ENCODE data around the gene NEBL. TPM values are rescaled to one million over a fixed set of nuclear protein-coding genes. Genes with fewer than 3 reads are reported as not detected.

The NEBL gene
- total RNA-seq, 1 experiment from 2014 or later: 55.2 TPM

GRCh38 chr10:20765066-20765465 is 132.0 kb downstream of the NEBL start:
- H3K36me3 ChIP-seq (ENCODE audit: control insufficient read depth, insufficient read depth, low read length): no peaks in the 10 kb centered on the region
- no peak overlapping the region for H3K4me3 Mint-ChIP-seq (ENCODE audit: unreplicated experiment)
- no peaks in the 10 kb centered on the region for H3K4me1 ChIP-seq
- no peak for DNase-seq
- no peaks in the 10 kb centered on the region for H3K9me3 ChIP-seq
- no peak for TF ChIP-seq CTCF (IDR thresholded peaks at IDR 0.05; ENCODE audit: insufficient read depth in 1 of 2, low read depth in 1 of 2, low read length in 1 of 2, severe bottlenecking in 1 of 2, unreplicated experiment in 1 of 2)
- H3K27me3 Mint-ChIP-seq (ENCODE audit: insufficient read depth, unreplicated experiment): peaks cover 13% of the 10 kb centered on the region
- POLR2A ChIA-PET: no interaction called here
- H3K27ac Mint-ChIP-seq (ENCODE audit: unreplicated experiment): no peak overlapping the region
- no TSS peak for BruUV-seq (replicated peaks)
- no peaks in the 10 kb centered on the region for H3K4me1 Mint-ChIP-seq (ENCODE audit: low read depth, unreplicated experiment)
- no peaks in the 10 kb centered on the region for H3K36me3 Mint-ChIP-seq (ENCODE audit: insufficient read depth, unreplicated experiment)
- H3K27me3 ChIP-seq (replicated peaks; ENCODE audit: control insufficient read depth, insufficient read depth, low read length): no peaks in the 10 kb centered on the region
- H3K9me3 Mint-ChIP-seq (ENCODE audit: unreplicated experiment): no peaks in the 10 kb centered on the region
- CTCF ChIA-PET: no interaction called here
- intact Hi-C loops (cut with micrococcal nuclease; ENCODE audit: unreplicated experiment): loop anchor here (10.0 kb wide), 1 partner anchor 380 kb away; no protein-coding TSS in a partner anchor
- no peak overlapping the region for H3K4me3 ChIP-seq (ENCODE audit: low read depth, low read length)

DNA sequence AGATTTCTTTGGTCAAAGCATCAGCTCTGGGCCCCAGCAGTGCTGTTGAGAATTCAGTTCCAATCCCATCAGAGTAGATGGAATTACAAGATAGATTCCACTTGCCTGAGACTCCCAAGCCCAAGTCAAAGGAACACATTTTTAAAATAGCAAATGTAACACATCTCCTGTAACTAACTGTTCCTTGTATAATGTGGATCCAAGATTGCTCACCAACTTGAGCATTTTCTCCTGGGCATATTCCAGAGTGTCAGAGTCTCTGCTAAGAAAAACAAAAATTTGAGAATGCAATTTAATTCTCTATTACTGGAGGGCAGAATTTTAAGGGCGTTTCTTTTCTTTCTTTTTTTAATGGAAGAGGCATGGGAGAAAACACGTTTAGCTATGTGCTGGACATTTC is 136.7 kb downstream of the NEBL start:
- Mint-ChIP-seq H3K4me3 (ENCODE audit: unreplicated experiment) (no peak overlapping the region), H3K9me3 (ENCODE audit: unreplicated experiment) (peaks cover 10% of the 10 kb centered on the region), H3K27me3 (ENCODE audit: insufficient read depth, unreplicated experiment) (peaks cover 16% of the 10 kb centered on the region), H3K27ac (ENCODE audit: unreplicated experiment) (no peak overlapping the region), H3K4me1 (ENCODE audit: low read depth, unreplicated experiment) (no peaks in the 10 kb centered on the region), H3K36me3 (ENCODE audit: insufficient read depth, unreplicated experiment) (no peaks in the 10 kb centered on the region)
- ChIA-PET POLR2A (no interaction called here), CTCF (no interaction called here)
- no peak overlapping the region for H3K4me3 ChIP-seq (ENCODE audit: low read depth, low read length)
- no peaks in the 10 kb centered on the region for H3K27me3 ChIP-seq (replicated peaks; ENCODE audit: control insufficient read depth, insufficient read depth, low read length)
- H3K9me3 ChIP-seq: no peaks in the 10 kb centered on the region
- H3K4me1 ChIP-seq: no peaks in the 10 kb centered on the region
- TF ChIP-seq CTCF (IDR thresholded peaks at IDR 0.05; ENCODE audit: insufficient read depth in 1 of 2, low read depth in 1 of 2, low read length in 1 of 2, severe bottlenecking in 1 of 2, unreplicated experiment in 1 of 2): no peak
- intact Hi-C loops (cut with micrococcal nuclease; ENCODE audit: unreplicated experiment): loop anchor here (10.0 kb wide), 1 partner anchor 376 kb away; no protein-coding TSS in a partner anchor
- no TSS peak for BruUV-seq (replicated peaks)
- no peak for DNase-seq
- H3K36me3 ChIP-seq (ENCODE audit: control insufficient read depth, insufficient read depth, low read length): no peaks in the 10 kb centered on the region

- Histone ChIP-seq H3K4me3 (ENCODE audit: low read depth, low read length) (no peak overlapping the region), H3K27me3 (replicated peaks; ENCODE audit: control insufficient read depth, insufficient read depth, low read length) (no peaks in the 10 kb centered on the region), H3K9me3 (peaks cover 9% of the 10 kb centered on the region), H3K4me1 (no peaks in the 10 kb centered on the region), H3K36me3 (ENCODE audit: control insufficient read depth, insufficient read depth, low read length) (no peaks in the 10 kb centered on the region)
- TF ChIP-seq CTCF (IDR thresholded peaks at IDR 0.05; ENCODE audit: insufficient read depth in 1 of 2, low read depth in 1 of 2, low read length in 1 of 2, severe bottlenecking in 1 of 2, unreplicated experiment in 1 of 2): no peak
- no peak overlapping the region for H3K27ac Mint-ChIP-seq (ENCODE audit: unreplicated experiment)
- peaks cover 6% of the 10 kb centered on the region for H3K27me3 Mint-ChIP-seq (ENCODE audit: insufficient read depth, unreplicated experiment)
- CTCF ChIA-PET: no interaction called here
- no peak for DNase-seq
- H3K36me3 Mint-ChIP-seq (ENCODE audit: insufficient read depth, unreplicated experiment): no peaks in the 10 kb centered on the region
- intact Hi-C loops (cut with micrococcal nuclease; ENCODE audit: unreplicated experiment): no loop called here
- POLR2A ChIA-PET: no interaction called here
- peaks cover 18% of the 10 kb centered on the region for H3K9me3 Mint-ChIP-seq (ENCODE audit: unreplicated experiment)
- no peak overlapping the region for H3K4me3 Mint-ChIP-seq (ENCODE audit: unreplicated experiment)
- BruUV-seq (replicated peaks): no TSS peak
- H3K4me1 Mint-ChIP-seq (ENCODE audit: low read depth, unreplicated experiment): no peaks in the 10 kb centered on the region
Measured at GRCh38 chr10:20748551-20748950, 148.6 kb downstream of the NEBL start.

Data from Caco-2 (cell line).